IPS-20b (cell line): ENCODE measurements around the gene PEPD.

Source experiments
- H3K27ac ChIP-seq: one replicate; pipeline ENCODE4 v1.5.1; 2013; ENCODE audit warnings: low read length
- H3K27me3 ChIP-seq: 2 replicates; pipeline ENCODE4 v1.6.1; 2013; ENCODE audit warnings: mild to moderate bottlenecking, low read length, inconsistent platforms; ENCODE audit not compliant: insufficient read depth
- H3K36me3 ChIP-seq: 2 replicates; pipeline ENCODE4 v1.6.1; 2013; ENCODE audit warnings: low read depth, mild to moderate bottlenecking, inconsistent platforms, low read length, moderate library complexity; ENCODE audit not compliant: insufficient read depth
- H3K4me1 ChIP-seq: 2 replicates; pipeline ENCODE4 v1.6.1; 2013; ENCODE audit warnings: mild to moderate bottlenecking, control low read depth, inconsistent platforms, low read length, moderate library complexity; ENCODE audit not compliant: insufficient read depth
- H3K4me3 ChIP-seq: 2 replicates; pipeline ENCODE4 v1.5.1; 2013; ENCODE audit warnings: mild to moderate bottlenecking, low read length, inconsistent platforms
- H3K9ac ChIP-seq: 2 replicates; pipeline ENCODE4 v1.6.1; 2013; ENCODE audit warnings: low read depth, mild to moderate bottlenecking, inconsistent platforms, low read length, moderate library complexity
- H3K9me3 ChIP-seq: 2 replicates; pipeline ENCODE4 v1.6.1; 2013; ENCODE audit warnings: mild to moderate bottlenecking, low read depth, low read length, inconsistent platforms; ENCODE audit not compliant: insufficient read depth

The PEPD gene

DNA sequence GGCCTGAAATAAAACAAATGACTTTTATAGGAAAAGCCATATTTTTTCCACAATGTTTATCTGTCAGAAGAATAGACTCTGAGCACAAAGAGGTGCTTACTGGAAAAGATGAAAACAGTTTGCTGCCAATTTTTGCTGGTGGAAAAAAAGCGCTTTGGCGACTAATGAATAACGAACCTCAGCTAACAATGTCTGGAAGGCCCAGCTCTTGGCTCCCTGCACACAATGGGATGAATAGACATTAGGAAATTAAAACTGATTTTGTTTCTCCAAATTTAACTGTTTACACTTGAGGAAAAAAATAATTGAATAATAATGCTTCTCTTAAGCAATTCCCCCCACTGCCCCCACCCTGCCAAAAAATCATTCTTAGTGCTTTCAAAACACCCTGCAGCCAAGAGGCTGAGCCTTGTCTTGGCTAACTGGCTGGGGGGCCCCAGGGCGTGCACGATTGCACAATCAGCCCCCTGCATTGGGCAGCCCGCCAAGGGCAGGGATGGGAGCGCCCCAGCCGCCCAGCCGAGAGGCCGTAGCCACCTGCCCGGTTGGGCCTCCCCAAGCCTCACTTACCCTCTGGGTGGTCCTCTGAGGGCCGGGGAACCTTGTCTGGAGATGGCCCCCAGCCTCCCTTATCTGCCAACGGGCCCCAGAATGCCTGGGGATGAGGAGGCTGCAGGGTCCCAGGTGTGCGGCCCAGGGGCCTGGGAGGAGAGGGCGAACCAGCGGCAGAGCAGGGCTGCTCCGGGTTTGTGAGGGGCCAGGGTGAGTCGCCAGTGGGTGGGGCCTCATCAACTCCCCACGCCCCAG lies 131.3 kb downstream of the PEPD start:
- no peak overlapping the region for H3K4me3 ChIP-seq
- peaks cover 6% of the 10 kb centered on the region; the same call in 1 of the 2 replicates for H3K36me3 ChIP-seq
- H3K9ac ChIP-seq: no peak overlapping the region
- H3K27me3 ChIP-seq: no peaks in the 10 kb centered on the region
- no peaks in the 10 kb centered on the region for H3K4me1 ChIP-seq
- no peak overlapping the region for H3K27ac ChIP-seq
- H3K9me3 ChIP-seq: no peaks in the 10 kb centered on the region

DNA sequence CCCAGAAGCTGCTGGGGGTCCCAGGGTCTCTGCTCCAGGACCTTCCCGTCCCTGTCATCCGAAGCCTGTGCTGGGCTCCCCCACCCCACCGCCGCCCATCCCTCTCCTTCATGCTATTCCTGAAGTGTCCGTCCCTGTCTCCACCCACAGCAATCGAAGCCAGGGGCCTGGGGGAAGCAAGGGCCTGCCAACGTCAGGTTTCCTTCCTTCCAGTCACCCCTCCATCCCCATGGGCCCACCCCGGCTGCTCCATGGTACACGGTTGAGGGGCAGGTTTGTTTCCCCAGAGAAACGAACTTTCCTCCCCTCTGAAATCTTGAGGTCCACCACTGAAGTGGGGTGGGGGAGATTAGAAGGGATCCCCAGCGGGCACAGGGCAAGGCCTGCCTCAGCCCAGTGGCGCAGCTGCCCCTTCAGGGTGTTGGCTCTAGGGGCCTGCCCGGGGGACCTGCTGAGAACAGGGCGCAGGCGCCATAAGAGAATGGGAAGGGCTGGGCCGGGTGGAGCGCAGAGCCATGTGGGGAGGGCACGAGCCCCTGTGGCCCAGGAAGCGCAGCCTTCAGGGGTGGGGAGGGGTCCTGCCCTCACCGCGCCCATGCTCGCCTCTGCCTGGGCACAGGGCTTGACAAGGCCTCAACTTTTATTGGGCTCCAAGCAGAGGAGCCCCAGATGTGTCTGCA lies 132.0 kb downstream of the PEPD start:
- Histone ChIP-seq H3K27me3 (no peaks in the 10 kb centered on the region), H3K9me3 (no peaks in the 10 kb centered on the region), H3K9ac (no peak overlapping the region), H3K4me3 (no peak overlapping the region), H3K36me3 (peaks cover 6% of the 10 kb centered on the region; the same call in 1 of the 2 replicates), H3K27ac (no peak overlapping the region), H3K4me1 (no peaks in the 10 kb centered on the region)

DNA sequence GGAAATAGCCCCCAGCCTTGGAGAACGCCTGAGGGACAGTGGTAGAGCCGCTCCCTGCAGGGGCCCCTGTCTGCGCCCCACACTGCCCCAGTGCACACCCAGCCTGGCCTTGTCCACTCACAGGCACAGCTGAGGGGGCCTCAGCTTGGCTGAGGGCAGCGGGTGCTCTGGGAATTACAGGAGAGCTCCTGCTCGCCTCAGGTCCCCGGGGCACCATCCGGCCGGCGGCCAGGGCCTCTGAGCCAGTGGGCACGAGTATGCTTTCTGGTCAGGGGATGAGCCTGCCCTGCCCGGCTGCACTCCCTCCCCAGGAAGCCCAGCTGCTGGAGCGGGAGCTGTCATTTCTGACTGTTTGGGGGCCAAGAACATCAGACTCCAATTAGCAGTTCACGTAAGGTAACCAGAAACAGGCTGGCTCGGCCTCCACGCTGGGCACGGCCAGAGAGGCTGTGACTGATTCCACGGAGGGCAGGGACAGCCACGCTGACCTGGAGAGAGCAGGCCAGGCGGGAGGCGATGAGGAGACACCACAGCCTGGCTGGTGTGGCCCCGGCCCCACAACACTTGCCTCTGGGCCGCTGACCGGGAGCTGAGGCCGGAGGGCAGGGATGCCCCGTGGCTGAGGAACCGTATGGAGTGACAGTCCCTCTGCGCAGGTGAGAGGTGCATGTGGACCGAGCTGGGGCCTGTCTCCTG lies 132.7 kb downstream of the PEPD start:
- Histone ChIP-seq H3K4me3 (no peak overlapping the region), H3K9me3 (no peaks in the 10 kb centered on the region), H3K36me3 (peaks cover 6% of the 10 kb centered on the region; the same call in 1 of the 2 replicates), H3K9ac (no peak overlapping the region), H3K27ac (no peak overlapping the region), H3K4me1 (no peaks in the 10 kb centered on the region), H3K27me3 (no peaks in the 10 kb centered on the region)

- H3K4me3 ChIP-seq: no peak overlapping the region
- H3K36me3 ChIP-seq: peaks cover 6% of the 10 kb centered on the region; the same call in 1 of the 2 replicates
- H3K9me3 ChIP-seq: no peaks in the 10 kb centered on the region
- H3K4me1 ChIP-seq: no peaks in the 10 kb centered on the region
- H3K27me3 ChIP-seq: no peaks in the 10 kb centered on the region
- H3K9ac ChIP-seq: no peak overlapping the region
- H3K27ac ChIP-seq: no peak overlapping the region
Observed at GRCh38 chr19:33388231-33388724, 133.3 kb downstream of the PEPD start.

- H3K9ac ChIP-seq: no peak overlapping the region
- no peak overlapping the region for H3K27ac ChIP-seq
- H3K27me3 ChIP-seq: no peaks in the 10 kb centered on the region
- peaks cover 6% of the 10 kb centered on the region; the same call in 1 of the 2 replicates for H3K36me3 ChIP-seq
- no peaks in the 10 kb centered on the region for H3K9me3 ChIP-seq
- no peaks in the 10 kb centered on the region for H3K4me1 ChIP-seq
- H3K4me3 ChIP-seq: no peak overlapping the region
Observed at GRCh38 chr19:33387351-33388230, 134.0 kb downstream of the PEPD start.

GRCh38 chr19:33386361-33386858 lies 135.2 kb downstream of the PEPD start:
- 0 out of 2 replicates have a peak, but pooled peaks cover 9% of the 10 kb centered on the region for H3K4me1 ChIP-seq
- H3K27me3 ChIP-seq: no peaks in the 10 kb centered on the region
- H3K27ac ChIP-seq: no peak overlapping the region
- H3K36me3 ChIP-seq: peaks cover 9% of the 10 kb centered on the region; the same call in 1 of the 2 replicates
- H3K4me3 ChIP-seq: no peak overlapping the region
- H3K9ac ChIP-seq: no peak overlapping the region
- no peaks in the 10 kb centered on the region for H3K9me3 ChIP-seq

- Histone ChIP-seq H3K9ac (no peak overlapping the region), H3K27ac (no peak overlapping the region), H3K36me3 (peaks cover 13% of the 10 kb centered on the region; the same call in 1 of the 2 replicates), H3K4me1 (0 out of 2 replicates have a peak, but pooled peaks cover 11% of the 10 kb centered on the region), H3K4me3 (no peak overlapping the region), H3K9me3 (no peaks in the 10 kb centered on the region), H3K27me3 (no peaks in the 10 kb centered on the region)
Observed at GRCh38 chr19:33385956-33386355, 135.6 kb downstream of the PEPD start.

- H3K27me3 ChIP-seq: no peaks in the 10 kb centered on the region
- H3K4me1 ChIP-seq: 0 out of 2 replicates have a peak, but pooled peaks cover 11% of the 10 kb centered on the region
- no peak overlapping the region for H3K9ac ChIP-seq
- no peak overlapping the region for H3K4me3 ChIP-seq
- no peak overlapping the region for H3K27ac ChIP-seq
- peaks cover 18% of the 10 kb centered on the region; the same call in 1 of the 2 replicates for H3K36me3 ChIP-seq
- no peaks in the 10 kb centered on the region for H3K9me3 ChIP-seq
Observed at GRCh38 chr19:33384983-33385382, 136.6 kb downstream of the PEPD start.

- no peak overlapping the region for H3K4me3 ChIP-seq
- H3K36me3 ChIP-seq: peaks cover 27% of the 10 kb centered on the region
- no peak overlapping the region for H3K9ac ChIP-seq
- H3K27ac ChIP-seq: no peak overlapping the region
- H3K4me1 ChIP-seq: peaks cover 12% of the 10 kb centered on the region; the same call in 1 of the 2 replicates
- H3K27me3 ChIP-seq: no peaks in the 10 kb centered on the region
- no peaks in the 10 kb centered on the region for H3K9me3 ChIP-seq
Observed at GRCh38 chr19:33383720-33384292, 137.8 kb downstream of the PEPD start.

DNA sequence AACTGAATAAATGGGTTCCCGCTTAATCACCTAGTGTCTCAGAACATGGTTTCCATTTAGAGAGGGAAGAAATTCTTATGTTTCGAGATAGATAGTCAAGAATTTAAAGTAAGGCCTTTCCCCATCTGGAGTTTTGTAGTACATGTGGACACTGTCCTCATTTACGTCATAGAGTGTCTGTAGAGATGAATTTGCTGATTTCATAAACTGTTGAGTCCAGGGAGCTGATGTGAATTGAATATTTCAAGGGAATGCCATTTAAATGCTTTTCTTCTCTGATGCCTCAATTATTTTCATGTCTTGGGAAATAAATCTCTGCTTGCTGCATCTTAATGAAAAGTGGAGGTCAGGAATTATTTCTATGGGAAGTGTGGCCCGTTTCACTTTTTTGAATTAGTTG lies 138.6 kb downstream of the PEPD start:
- peaks cover 27% of the 10 kb centered on the region for H3K36me3 ChIP-seq
- no peaks in the 10 kb centered on the region for H3K27me3 ChIP-seq
- H3K27ac ChIP-seq: no peak overlapping the region
- no peak overlapping the region for H3K9ac ChIP-seq
- peaks cover 20% of the 10 kb centered on the region; the same call in 1 of the 2 replicates for H3K4me1 ChIP-seq
- H3K4me3 ChIP-seq: no peak overlapping the region
- no peaks in the 10 kb centered on the region for H3K9me3 ChIP-seq
